Sigmoid colon (tissue), 4 donors: ENCODE results near the gene SLC30A2.

Source experiments
- POLR2AphosphoS5 ChIP-seq, 4 donors: sonication (generic); formaldehyde crosslinking; IDR thresholded peaks; one replicate each; pipeline ENCODE4 v1.6.1; 2017; ENCODE audit warnings: antibody characterized with exemption in 4 of 4
- TF ChIP-seq, protein P1 (sequence below), 4 experiments: fragments of 450-650 bp in 3 of 4; fragments of 200-600 bp in 1 of 4; IDR thresholded peaks; one replicate each; pipeline ENCODE4 v1.5.1; 2016 to 2019; ENCODE audit warnings: antibody characterized with exemption in 4 of 4, mild to moderate bottlenecking in 3 of 4, moderate library complexity in 2 of 4

GRCh38 chr1:26036756-26037281, 9.1 kb downstream of the SLC30A2 start:
- TF ChIP-seq, protein P1, sequence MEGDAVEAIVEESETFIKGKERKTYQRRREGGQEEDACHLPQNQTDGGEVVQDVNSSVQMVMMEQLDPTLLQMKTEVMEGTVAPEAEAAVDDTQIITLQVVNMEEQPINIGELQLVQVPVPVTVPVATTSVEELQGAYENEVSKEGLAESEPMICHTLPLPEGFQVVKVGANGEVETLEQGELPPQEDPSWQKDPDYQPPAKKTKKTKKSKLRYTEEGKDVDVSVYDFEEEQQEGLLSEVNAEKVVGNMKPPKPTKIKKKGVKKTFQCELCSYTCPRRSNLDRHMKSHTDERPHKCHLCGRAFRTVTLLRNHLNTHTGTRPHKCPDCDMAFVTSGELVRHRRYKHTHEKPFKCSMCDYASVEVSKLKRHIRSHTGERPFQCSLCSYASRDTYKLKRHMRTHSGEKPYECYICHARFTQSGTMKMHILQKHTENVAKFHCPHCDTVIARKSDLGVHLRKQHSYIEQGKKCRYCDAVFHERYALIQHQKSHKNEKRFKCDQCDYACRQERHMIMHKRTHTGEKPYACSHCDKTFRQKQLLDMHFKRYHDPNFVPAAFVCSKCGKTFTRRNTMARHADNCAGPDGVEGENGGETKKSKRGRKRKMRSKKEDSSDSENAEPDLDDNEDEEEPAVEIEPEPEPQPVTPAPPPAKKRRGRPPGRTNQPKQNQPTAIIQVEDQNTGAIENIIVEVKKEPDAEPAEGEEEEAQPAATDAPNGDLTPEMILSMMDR (IDR thresholded peaks at IDR 0.05) = no peak
- TF ChIP-seq POLR2AphosphoS5 (IDR thresholded peaks at IDR 0.05) = no peak
